HepG2 (cell line): Measurements from ENCODE around the gene CFAP300. TPM values are rescaled to one million over a fixed set of nuclear protein-coding genes. Genes with fewer than 3 reads are reported as not detected.

Experiments used
- CBFB ChIP-seq: sonication (generic); formaldehyde crosslinking; IDR thresholded peaks from 2 replicates; pipeline ENCODE4 v1.4.0; 2020; ENCODE audit warnings: missing genetic modification reagents
- HNRNPH1 ChIP-seq: fragments of 200-400 bp; formaldehyde crosslinking; optimal IDR thresholded peaks from 2 replicates; pipeline ENCODE3; 2017; ENCODE audit warnings: mild to moderate bottlenecking, low read depth, low read length
- KLF11 ChIP-seq: IDR thresholded peaks from 2 replicates; pipeline ENCODE4 v1.6.1; 2016; ENCODE audit warnings: missing compliant biosample characterization
- KLF12 ChIP-seq: sonication (generic); formaldehyde crosslinking; IDR thresholded peaks from 2 replicates; pipeline ENCODE4 v1.4.0; 2020; ENCODE audit warnings: missing genetic modification reagents, borderline replicate concordance
- MLLT10 ChIP-seq: sonication (generic); formaldehyde crosslinking; IDR thresholded peaks from 2 replicates; pipeline ENCODE4 v1.4.0; 2020; ENCODE audit warnings: missing genetic modification reagents
- MXD3 ChIP-seq: IDR thresholded peaks from 2 replicates; pipeline ENCODE4 v1.6.1; 2016; ENCODE audit warnings: mild to moderate bottlenecking, missing biosample characterization, missing genetic modification reagents
- MXD4 ChIP-seq: IDR thresholded peaks from 2 replicates; pipeline ENCODE4 v1.6.1; 2016; ENCODE audit warnings: mild to moderate bottlenecking, missing biosample characterization, missing genetic modification reagents
- RARG ChIP-seq: sonication (generic); formaldehyde crosslinking; IDR thresholded peaks from 2 replicates; pipeline ENCODE4 v1.4.0; 2020; ENCODE audit warnings: low read depth, mild to moderate bottlenecking, missing genetic modification reagents
- TBL1XR1 ChIP-seq: fragments of 150-350 bp; IDR thresholded peaks from 2 replicates; pipeline ENCODE4 v1.6.1; 2014; ENCODE audit warnings: borderline replicate concordance, low read length; ENCODE audit not compliant: partially characterized antibody
- ZNF180 ChIP-seq: sonication (generic); formaldehyde crosslinking; IDR thresholded peaks from 2 replicates; pipeline ENCODE4 v1.4.0; 2020; ENCODE audit warnings: low read depth, missing genetic modification reagents, borderline replicate concordance
- ZNF275 ChIP-seq: sonication (generic); formaldehyde crosslinking; IDR thresholded peaks from 2 replicates; pipeline ENCODE4 v1.8.0; 2022; ENCODE audit warnings: missing genetic modification reagents, mild to moderate bottlenecking, inconsistent platforms, borderline replicate concordance
- ZNF589 ChIP-seq: sonication (generic); formaldehyde crosslinking; conservative IDR thresholded peaks from 2 replicates; pipeline ENCODE4 v1.8.0; 2022; ENCODE audit warnings: mild to moderate bottlenecking, moderate library complexity, missing genetic modification reagents
- ZNF788 ChIP-seq: sonication (generic); formaldehyde crosslinking; IDR thresholded peaks from 2 replicates; pipeline ENCODE4 v1.5.0; 2020; ENCODE audit warnings: mild to moderate bottlenecking, missing genetic modification reagents, borderline replicate concordance
- polyA plus RNA-seq, 8 experiments: library from polyadenylated mRNA; depleted of rRNA in 3 of 8; stranded (reverse) in 7 of 8; unstranded in 1 of 8; fragments of >200 nt; fragmentation: Illumina TruSeq in 4 of 8; extraction: Trizol in 4 of 8; gene quantifications; 2 replicates each; pipeline versions ENCODE4 v1.2.1 to v1.2.3, GENCODE V29; 2011 to 2016; ENCODE audit warnings: low read depth in 4 of 8, missing spikeins in 1 of 8, mixed read lengths in 1 of 8; ENCODE audit not compliant: insufficient read depth in 1 of 8
- total RNA-seq, 5 experiments: library from RNA; depleted of rRNA; stranded (reverse); fragments of >200 nt; fragmentation: Illumina TruSeq; extraction: Trizol; gene quantifications; 2 replicates each; pipeline ENCODE4 v1.2.3, GENCODE V29; 2016; ENCODE audit warnings: low read depth in 1 of 5
- TF ChIP-seq, protein P1 (sequence below): sonication (generic); formaldehyde crosslinking; IDR thresholded peaks from 2 replicates; pipeline ENCODE4 v1.4.0; 2020; ENCODE audit warnings: missing genetic modification reagents, borderline replicate concordance
- TF ChIP-seq, protein P2 (sequence below), 2 experiments: fragments of 450-650 bp in 1 of 2; sonication (generic) in 1 of 2; formaldehyde crosslinking in 1 of 2; IDR thresholded peaks; 2 replicates each; pipeline versions ENCODE4 v1.6.1 to v1.8.0; 2016 to 2022; ENCODE audit warnings: antibody characterized with exemption in 1 of 2, mild to moderate bottlenecking in 1 of 2, missing genetic modification reagents in 1 of 2

CFAP300 gene
- total and polyA plus RNA-seq, 2 of the 13 experiments (the other 11 are each of a cell fraction or from before 2014, with no cell fraction given): not detected

GRCh38 chr11:102111787-102112508 is 64.7 kb downstream of the CFAP300 start (continued):
- TF ChIP-seq HNRNPH1 (no peak), RARG (CRISPR knock-in tag) (no peak), TBL1XR1 (no peak), CBFB (CRISPR knock-in tag) (no peak; the same call in none of the 2 replicates), KLF11 (CRISPR knock-in tag) (no peak), ZNF275 (CRISPR knock-in tag) (no peak), MLLT10 (CRISPR knock-in tag) (no peak), KLF12 (CRISPR knock-in tag) (no peak), MXD3 (no peak), ZNF788 (CRISPR knock-in tag) (0 out of 2 replicates have a peak, but pooled peaks have one; percentile 6), ZNF589 (CRISPR knock-in tag) (no peak), MXD4 (CRISPR knock-in tag) (no peak; the same call in 1 of the 2 replicates), ZNF180 (no peak)
- TF ChIP-seq, protein P1, sequence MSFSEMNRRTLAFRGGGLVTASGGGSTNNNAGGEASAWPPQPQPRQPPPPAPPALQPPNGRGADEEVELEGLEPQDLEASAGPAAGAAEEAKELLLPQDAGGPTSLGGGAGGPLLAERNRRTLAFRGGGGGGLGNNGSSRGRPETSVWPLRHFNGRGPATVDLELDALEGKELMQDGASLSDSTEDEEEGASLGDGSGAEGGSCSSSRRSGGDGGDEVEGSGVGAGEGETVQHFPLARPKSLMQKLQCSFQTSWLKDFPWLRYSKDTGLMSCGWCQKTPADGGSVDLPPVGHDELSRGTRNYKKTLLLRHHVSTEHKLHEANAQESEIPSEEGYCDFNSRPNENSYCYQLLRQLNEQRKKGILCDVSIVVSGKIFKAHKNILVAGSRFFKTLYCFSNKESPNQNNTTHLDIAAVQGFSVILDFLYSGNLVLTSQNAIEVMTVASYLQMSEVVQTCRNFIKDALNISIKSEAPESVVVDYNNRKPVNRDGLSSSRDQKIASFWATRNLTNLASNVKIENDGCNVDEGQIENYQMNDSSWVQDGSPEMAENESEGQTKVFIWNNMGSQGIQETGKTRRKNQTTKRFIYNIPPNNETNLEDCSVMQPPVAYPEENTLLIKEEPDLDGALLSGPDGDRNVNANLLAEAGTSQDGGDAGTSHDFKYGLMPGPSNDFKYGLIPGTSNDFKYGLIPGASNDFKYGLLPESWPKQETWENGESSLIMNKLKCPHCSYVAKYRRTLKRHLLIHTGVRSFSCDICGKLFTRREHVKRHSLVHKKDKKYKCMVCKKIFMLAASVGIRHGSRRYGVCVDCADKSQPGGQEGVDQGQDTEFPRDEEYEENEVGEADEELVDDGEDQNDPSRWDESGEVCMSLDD (CRISPR knock-in tag): no peak
- TF ChIP-seq, protein P2, sequence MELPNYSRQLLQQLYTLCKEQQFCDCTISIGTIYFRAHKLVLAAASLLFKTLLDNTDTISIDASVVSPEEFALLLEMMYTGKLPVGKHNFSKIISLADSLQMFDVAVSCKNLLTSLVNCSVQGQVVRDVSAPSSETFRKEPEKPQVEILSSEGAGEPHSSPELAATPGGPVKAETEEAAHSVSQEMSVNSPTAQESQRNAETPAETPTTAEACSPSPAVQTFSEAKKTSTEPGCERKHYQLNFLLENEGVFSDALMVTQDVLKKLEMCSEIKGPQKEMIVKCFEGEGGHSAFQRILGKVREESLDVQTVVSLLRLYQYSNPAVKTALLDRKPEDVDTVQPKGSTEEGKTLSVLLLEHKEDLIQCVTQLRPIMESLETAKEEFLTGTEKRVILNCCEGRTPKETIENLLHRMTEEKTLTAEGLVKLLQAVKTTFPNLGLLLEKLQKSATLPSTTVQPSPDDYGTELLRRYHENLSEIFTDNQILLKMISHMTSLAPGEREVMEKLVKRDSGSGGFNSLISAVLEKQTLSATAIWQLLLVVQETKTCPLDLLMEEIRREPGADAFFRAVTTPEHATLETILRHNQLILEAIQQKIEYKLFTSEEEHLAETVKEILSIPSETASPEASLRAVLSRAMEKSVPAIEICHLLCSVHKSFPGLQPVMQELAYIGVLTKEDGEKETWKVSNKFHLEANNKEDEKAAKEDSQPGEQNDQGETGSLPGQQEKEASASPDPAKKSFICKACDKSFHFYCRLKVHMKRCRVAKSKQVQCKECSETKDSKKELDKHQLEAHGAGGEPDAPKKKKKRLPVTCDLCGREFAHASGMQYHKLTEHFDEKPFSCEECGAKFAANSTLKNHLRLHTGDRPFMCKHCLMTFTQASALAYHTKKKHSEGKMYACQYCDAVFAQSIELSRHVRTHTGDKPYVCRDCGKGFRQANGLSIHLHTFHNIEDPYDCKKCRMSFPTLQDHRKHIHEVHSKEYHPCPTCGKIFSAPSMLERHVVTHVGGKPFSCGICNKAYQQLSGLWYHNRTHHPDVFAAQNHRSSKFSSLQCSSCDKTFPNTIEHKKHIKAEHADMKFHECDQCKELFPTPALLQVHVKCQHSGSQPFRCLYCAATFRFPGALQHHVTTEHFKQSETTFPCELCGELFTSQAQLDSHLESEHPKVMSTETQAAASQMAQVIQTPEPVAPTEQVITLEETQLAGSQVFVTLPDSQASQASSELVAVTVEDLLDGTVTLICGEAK (IDR thresholded peaks at IDR 0.05): no peak
- TF ChIP-seq, protein P2 (CRISPR knock-in tag; IDR thresholded peaks at IDR 0.05): no peak
